HG03025 (cell line): Measurements from ENCODE around the gene SORBS1.

Experiments
- ATAC-seq: cut with Tn5 transposase; IDR thresholded peaks from one replicate; pipeline ENCODE4 v1.9.1; 2021; ENCODE audit warnings: mild to moderate bottlenecking, moderate library complexity; ENCODE audit not compliant: unreplicated experiment, low FRiP score

SORBS1 gene

GRCh38 chr10:95442341-95442740 lies 118.8 kb downstream of the SORBS1 start:
- ATAC-seq = no peak

- no peak for ATAC-seq
Observed at GRCh38 chr10:95441547-95441923, 119.6 kb downstream of the SORBS1 start.

GRCh38 chr10:95440756-95441546 lies 120.2 kb downstream of the SORBS1 start:
- peak; percentile 75 for ATAC-seq

- no peak for ATAC-seq
Observed at GRCh38 chr10:95440038-95440725, 121.0 kb downstream of the SORBS1 start.

- no peak for ATAC-seq
Observed at GRCh38 chr10:95438781-95439180, 122.4 kb downstream of the SORBS1 start.

- ATAC-seq = no peak
Observed at GRCh38 chr10:95437669-95438068, 123.5 kb downstream of the SORBS1 start.

- ATAC-seq = no peak
Observed at GRCh38 chr10:95435548-95436279, 125.5 kb downstream of the SORBS1 start.

GRCh38 chr10:95434583-95434982 lies 126.6 kb downstream of the SORBS1 start:
- ATAC-seq = no peak

GRCh38 chr10:95431900-95432342 lies 129.2 kb downstream of the SORBS1 start:
- ATAC-seq = no peak

- ATAC-seq = peak; percentile 81
Observed at GRCh38 chr10:95430231-95430951, 130.8 kb downstream of the SORBS1 start.

GRCh38 chr10:95429639-95430038 lies 131.5 kb downstream of the SORBS1 start:
- no peak for ATAC-seq

- no peak for ATAC-seq
Observed at GRCh38 chr10:95428701-95429100, 132.5 kb downstream of the SORBS1 start.

GRCh38 chr10:95426482-95426881 lies 134.7 kb downstream of the SORBS1 start:
- ATAC-seq = no peak

GRCh38 chr10:95425592-95426465 lies 135.3 kb downstream of the SORBS1 start:
- ATAC-seq = no peak

- no peak for ATAC-seq
Observed at GRCh38 chr10:95423164-95424005, 137.8 kb downstream of the SORBS1 start.

GRCh38 chr10:95422233-95422632 lies 138.9 kb downstream of the SORBS1 start:
- ATAC-seq = no peak

GRCh38 chr10:95421782-95422181 lies 139.4 kb downstream of the SORBS1 start:
- no peak for ATAC-seq

- no peak for ATAC-seq
Observed at GRCh38 chr10:95419399-95419798, 141.8 kb downstream of the SORBS1 start.

GRCh38 chr10:95416973-95417372 lies 144.2 kb downstream of the SORBS1 start:
- ATAC-seq = no peak
